Right atrium auricular region (tissue), 2 donors: ENCODE results near the gene CAMLG. TPM values are rescaled to one million over a fixed set of nuclear protein-coding genes. Genes with fewer than 3 reads are reported as not detected.

Source experiments
- DNase-seq: peaks from one replicate; pipeline ENCODE4 v3.0.0-alpha.2; 2019; ENCODE audit warnings: low spot score
- H3K27ac ChIP-seq, 2 donors: fragments of 200-600 bp; sonication (generic); 1 replicate in 1 of 2; 2 replicates in 1 of 2; pipeline ENCODE4 v1.5.1; 2016 to 2019
- H3K27me3 ChIP-seq, 2 donors: fragments of 200-600 bp; sonication (generic); one replicate each; pipeline versions ENCODE4 v1.5.1 to v1.6.0; 2017 to 2019
- H3K36me3 ChIP-seq: fragments of 200-600 bp; sonication (generic); one replicate; pipeline ENCODE4 v1.5.1; 2016
- H3K4me1 ChIP-seq, 2 donors: fragments of 200-600 bp; sonication (generic); one replicate each; pipeline versions ENCODE4 v1.5.1 to v1.6.0; 2017 to 2019
- H3K4me3 ChIP-seq, 2 donors: fragments of 200-600 bp; sonication (generic); 1 replicate in 1 of 2; 2 replicates in 1 of 2; pipeline ENCODE4 v1.5.1; 2017 to 2019; ENCODE audit warnings: mild to moderate bottlenecking in 1 of 2, moderate library complexity in 1 of 2
- H3K9me3 ChIP-seq, 2 donors: fragments of 200-600 bp; sonication (generic); one replicate each; pipeline ENCODE4 v1.5.1; 2019
- CTCF ChIP-seq, 2 donors: fragments of 200-600 bp; sonication (generic); IDR thresholded peaks; one replicate each; pipeline ENCODE4 v1.5.1; 2019; ENCODE audit warnings: antibody characterized with exemption in 2 of 2
- total RNA-seq, 2 donors: library from RNA; depleted of rRNA; stranded (reverse); fragments of >200 nt; gene quantifications; one replicate each; pipeline ENCODE4 v1.1.0, GENCODE V29; 2016

CAMLG gene
- total RNA-seq, 2 donors from 2014 or later, result 18.2 to 21.9 TPM

- TF ChIP-seq CTCF (IDR thresholded peaks at IDR 0.05), result no peak
- Histone ChIP-seq H3K4me1 (no peaks in the 10 kb centered on the region), H3K36me3 (peaks cover 95% of the 10 kb centered on the region), H3K9me3 (no peaks in the 10 kb centered on the region), H3K27ac (no peak overlapping the region), H3K4me3 (no peak overlapping the region), H3K27me3 (no peaks in the 10 kb centered on the region)
- no peak for DNase-seq
These were observed 30.9 kb downstream of the CAMLG start for GRCh38 chr5:134769206-134769605.

- Histone ChIP-seq H3K4me3 (no peak overlapping the region), H3K4me1 (no peaks in the 10 kb centered on the region), H3K36me3 (peaks cover 92% of the 10 kb centered on the region), H3K9me3 (no peaks in the 10 kb centered on the region), H3K27me3 (no peaks in the 10 kb centered on the region), H3K27ac (no peak overlapping the region)
- no peak for DNase-seq
- TF ChIP-seq CTCF (IDR thresholded peaks at IDR 0.05), result no peak
These were observed 34.2 kb downstream of the CAMLG start for GRCh38 chr5:134772461-134773125.

- Histone ChIP-seq H3K27me3 (no peaks in the 10 kb centered on the region), H3K9me3 (no peaks in the 10 kb centered on the region), H3K4me3 (no peak overlapping the region), H3K36me3 (peaks cover 92% of the 10 kb centered on the region), H3K4me1 (no peaks in the 10 kb centered on the region), H3K27ac (no peak overlapping the region)
- TF ChIP-seq CTCF (IDR thresholded peaks at IDR 0.05), result no peak
- no peak for DNase-seq
These were observed 39.0 kb downstream of the CAMLG start for GRCh38 chr5:134777366-134777765.

DNA sequence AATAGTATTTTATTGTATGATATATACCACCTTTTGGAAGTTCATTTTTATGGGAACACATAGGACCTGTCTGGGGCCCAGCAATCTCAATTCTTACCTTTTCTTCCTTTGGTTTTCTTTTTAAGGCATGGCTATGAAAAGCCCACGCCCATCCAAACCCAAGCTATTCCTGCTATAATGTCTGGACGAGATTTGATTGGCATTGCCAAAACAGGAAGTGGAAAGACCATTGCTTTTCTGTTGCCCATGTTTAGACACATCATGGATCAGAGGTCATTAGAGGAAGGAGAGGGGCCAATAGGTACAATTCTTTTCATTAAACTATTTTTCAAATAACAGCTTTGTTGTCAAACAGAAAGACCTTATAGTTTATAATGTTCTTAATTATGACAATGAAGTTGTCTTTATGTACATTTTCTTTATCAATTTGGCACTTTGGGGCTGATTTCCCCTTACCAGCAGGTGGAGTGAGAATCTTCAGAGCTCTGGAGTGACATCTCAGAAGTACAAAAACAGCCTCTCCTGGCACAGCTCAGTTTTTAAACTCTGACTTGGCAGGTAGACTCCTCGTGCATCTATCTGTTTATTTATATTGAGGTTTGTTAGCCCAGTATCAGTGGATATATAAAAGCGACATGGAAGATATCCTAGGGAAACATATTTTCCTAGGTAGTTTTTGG lies 46.0 kb downstream of the CAMLG start:
- no peak for DNase-seq
- Histone ChIP-seq H3K27me3 (no peaks in the 10 kb centered on the region), H3K4me1 (no peaks in the 10 kb centered on the region), H3K4me3 (no peak overlapping the region), H3K27ac (no peak overlapping the region), H3K9me3 (no peaks in the 10 kb centered on the region), H3K36me3 (peaks cover 83% of the 10 kb centered on the region)
- no peak for TF ChIP-seq CTCF (IDR thresholded peaks at IDR 0.05)

DNA sequence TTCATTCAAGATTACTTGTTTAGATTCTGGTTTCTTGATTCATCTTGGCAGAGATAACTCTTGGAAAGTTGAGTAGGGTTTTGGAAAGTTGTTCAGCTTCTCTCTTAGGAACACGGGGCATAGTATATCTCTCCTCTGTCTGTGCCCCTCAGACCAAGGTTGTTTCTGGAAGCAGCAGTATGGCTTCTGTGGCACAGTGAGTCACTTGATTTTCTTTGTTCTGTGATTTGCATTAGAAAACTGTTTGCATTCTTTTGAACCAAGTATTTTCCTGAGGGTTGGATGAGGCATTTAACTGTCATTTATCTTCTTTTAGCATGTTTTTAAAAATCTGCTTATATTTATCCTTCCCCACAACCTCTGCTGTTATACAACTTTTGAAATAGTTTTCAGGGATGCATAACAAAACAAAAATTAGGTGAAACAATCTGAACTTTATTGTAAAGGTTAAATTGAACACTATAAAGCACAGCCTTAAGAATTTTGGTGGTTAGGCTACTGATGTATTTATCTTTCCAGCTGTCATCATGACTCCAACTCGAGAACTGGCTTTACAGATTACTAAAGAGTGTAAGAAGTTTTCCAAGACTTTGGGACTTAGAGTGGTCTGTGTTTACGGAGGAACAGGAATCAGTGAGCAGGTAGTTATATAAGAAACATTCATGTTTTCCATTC lies 46.7 kb downstream of the CAMLG start:
- no peak for DNase-seq
- no peaks in the 10 kb centered on the region for H3K9me3 ChIP-seq
- TF ChIP-seq CTCF (IDR thresholded peaks at IDR 0.05), result no peak
- no peak overlapping the region for H3K27ac ChIP-seq
- H3K27me3 ChIP-seq, result no peaks in the 10 kb centered on the region
- H3K36me3 ChIP-seq, result peaks cover 82% of the 10 kb centered on the region
- no peak overlapping the region for H3K4me3 ChIP-seq
- no peaks in the 10 kb centered on the region for H3K4me1 ChIP-seq
